HG02840 (cell line): Measurements from ENCODE around the gene UBE2QL1.

ENCODE experiments used
- ATAC-seq: cut with Tn5 transposase; IDR thresholded peaks from one replicate; pipeline ENCODE4 v1.9.1; 2021; ENCODE audit warnings: mild to moderate bottlenecking, moderate library complexity, moderate number of reproducible peaks; ENCODE audit not compliant: unreplicated experiment, low FRiP score

The UBE2QL1 gene

GRCh38 chr5:6518298-6519057 lies 69.8 kb downstream of the UBE2QL1 start:
- no peak for ATAC-seq

GRCh38 chr5:6520201-6520600 lies 71.5 kb downstream of the UBE2QL1 start:
- ATAC-seq, result no peak

- no peak for ATAC-seq
Observed at GRCh38 chr5:6522331-6522730, 73.7 kb downstream of the UBE2QL1 start.

GRCh38 chr5:6522923-6523322 lies 74.3 kb downstream of the UBE2QL1 start:
- ATAC-seq, result no peak

- ATAC-seq, result no peak
Observed at GRCh38 chr5:6525422-6525821, 76.8 kb downstream of the UBE2QL1 start.

GRCh38 chr5:6525910-6526309 lies 77.3 kb downstream of the UBE2QL1 start:
- ATAC-seq, result no peak

- ATAC-seq, result no peak
Observed at GRCh38 chr5:6527749-6528455, 79.2 kb downstream of the UBE2QL1 start.

- no peak for ATAC-seq
Observed at GRCh38 chr5:6535594-6535993, 86.9 kb downstream of the UBE2QL1 start.

GRCh38 chr5:6539060-6539459 lies 90.4 kb downstream of the UBE2QL1 start:
- ATAC-seq, result no peak

- no peak for ATAC-seq
Observed at GRCh38 chr5:6540111-6540827, 91.6 kb downstream of the UBE2QL1 start.

GRCh38 chr5:6541256-6542013 lies 92.8 kb downstream of the UBE2QL1 start:
- ATAC-seq, result no peak

GRCh38 chr5:6542421-6543345 lies 94.0 kb downstream of the UBE2QL1 start:
- ATAC-seq, result no peak

GRCh38 chr5:6543346-6543730 lies 94.7 kb downstream of the UBE2QL1 start:
- no peak for ATAC-seq

GRCh38 chr5:6543830-6544560 lies 95.3 kb downstream of the UBE2QL1 start:
- ATAC-seq, result no peak
